Measurements from ENCODE around the gene KLK7.

Gene KLK7

DNA sequence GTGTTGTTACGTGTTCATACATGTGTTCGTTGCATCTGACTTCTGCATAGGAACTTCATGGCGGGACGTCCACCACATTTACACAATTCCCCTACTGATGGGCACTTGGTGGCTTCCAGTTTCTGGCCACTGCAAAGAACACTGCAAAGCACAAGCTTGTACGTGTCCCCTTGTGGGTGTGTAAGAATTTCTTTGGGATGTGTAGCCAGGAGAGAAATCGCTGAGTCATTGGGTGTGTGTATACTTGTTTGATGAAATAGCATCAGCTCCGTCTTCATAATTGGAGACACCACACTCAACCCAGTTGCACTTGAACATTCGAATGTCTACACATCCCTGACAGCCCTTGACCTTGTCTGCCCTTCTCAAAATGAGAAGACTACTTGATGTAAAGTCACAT lies 50.1 kb downstream of the KLK7 start:
- no peak for DNase-seq (ENCODE audit: low read depth, low spot score)

DNA sequence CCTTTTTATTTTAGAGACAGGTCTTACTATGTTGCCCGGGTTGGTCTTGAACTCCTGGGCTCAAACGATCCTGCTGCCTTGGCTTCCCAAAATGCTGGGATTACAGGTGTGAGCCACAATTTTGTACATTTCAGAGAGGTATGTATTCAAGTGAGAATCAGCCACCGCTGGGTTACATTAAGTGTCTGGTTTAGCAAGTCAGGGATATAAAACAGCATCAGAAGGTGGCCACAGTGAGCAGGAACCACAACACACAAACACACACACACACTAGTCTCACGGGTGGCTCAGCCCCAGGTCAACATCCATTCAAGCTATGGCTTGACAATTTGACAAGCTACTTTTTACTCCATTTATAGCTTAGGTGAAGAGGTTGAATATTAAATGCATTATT lies 51.0 kb downstream of the KLK7 start:
- no peak for DNase-seq (ENCODE audit: low read depth, low spot score)

DNA sequence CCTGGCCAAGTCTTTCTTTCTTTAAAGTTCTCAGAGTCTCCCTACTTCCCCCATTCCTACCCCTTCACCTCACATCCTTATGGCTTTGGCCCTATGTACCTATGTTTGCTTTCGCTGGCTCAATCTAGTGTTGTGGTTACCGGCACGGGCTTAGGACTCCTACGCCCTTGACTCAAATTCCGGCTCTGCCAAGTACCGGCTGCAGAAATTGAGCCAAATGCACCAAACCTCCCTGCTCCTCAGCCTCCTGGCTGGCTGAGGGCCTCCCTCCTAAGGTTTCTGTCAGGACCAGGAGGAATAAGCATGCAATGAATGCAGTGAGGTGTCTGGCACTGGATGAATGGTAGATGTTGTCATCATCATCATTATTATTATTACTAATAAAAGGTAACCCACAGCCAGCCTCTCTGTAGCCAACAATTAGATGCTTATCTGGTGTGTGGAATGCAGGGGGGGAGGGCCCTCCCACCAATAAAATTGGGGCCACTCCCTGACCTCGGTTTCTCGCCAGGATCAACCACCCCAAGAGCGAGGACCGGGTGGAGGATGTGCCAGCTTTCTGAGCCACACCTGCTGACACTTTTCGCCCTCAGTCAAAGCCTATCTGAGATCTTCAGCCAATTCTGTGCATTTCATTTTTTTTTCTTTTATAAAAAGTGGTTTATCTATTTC lies 51.6 kb downstream of the KLK7 start:
- DNase-seq (ENCODE audit: low read depth, low spot score) = no peak

DNA sequence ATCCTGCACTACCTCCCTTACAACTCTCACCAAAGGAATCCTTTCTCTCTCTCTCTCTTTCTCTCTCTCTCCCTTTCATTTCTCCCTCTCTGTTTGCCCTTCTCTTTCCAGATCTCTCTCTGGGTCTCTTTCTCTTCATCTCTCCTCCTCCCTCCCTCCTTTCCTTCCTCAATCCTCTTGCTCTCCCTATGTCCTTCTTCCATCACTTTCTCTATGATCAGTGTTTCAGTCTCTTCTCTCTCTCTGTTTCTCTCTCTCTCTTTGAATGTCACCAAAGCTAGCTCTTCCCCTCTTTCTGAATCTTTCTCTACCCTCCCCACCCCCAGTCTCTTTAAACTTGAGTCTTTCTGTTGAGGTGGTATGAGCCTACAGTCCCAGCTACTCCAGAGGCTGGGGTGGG lies 52.7 kb downstream of the KLK7 start:
- DNase-seq (ENCODE audit: low read depth, low spot score) = no peak

DNA sequence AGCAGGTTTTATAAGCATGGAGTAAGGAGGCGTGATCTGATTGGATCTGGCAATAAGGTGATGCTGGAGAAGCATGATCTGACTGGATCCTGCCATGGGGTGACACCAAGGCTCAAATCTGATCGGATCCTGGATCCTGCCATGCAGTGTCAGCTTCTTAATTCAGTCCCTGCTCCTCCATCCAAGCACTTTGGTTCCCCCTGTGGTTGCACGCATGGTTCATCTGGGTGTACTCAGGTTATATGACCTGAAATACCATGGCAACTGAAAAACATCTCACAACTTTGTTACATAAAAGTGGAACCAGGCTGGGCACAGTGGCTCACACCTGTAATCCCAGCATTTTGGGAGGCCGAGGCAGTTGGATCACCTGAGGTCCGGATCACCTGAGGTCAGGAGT lies 54.9 kb downstream of the KLK7 start:
- no peak for DNase-seq (ENCODE audit: low read depth, low spot score)

Data from iPS DF 19.7 (cell line).